B cell (primary cell): ENCODE results near the gene TLX2. TPM values are rescaled to one million over a fixed set of nuclear protein-coding genes. Genes with fewer than 3 reads are reported as not detected.

Source experiments
- ATAC-seq: fragments of 200-7000 bp; cut with Tn5 transposase; one replicate; pipeline ENCODE4 v1.10.0; 2021; ENCODE audit warnings: low read depth, mild to moderate bottlenecking, moderate number of reproducible peaks, moderate library complexity
- CTCF ChIA-PET: fragments of 350-600 bp; sonication (Branson Sonifier 250); formaldehyde crosslinking; loops from one replicate; lab custom pipeline; 2021; ENCODE audit warnings: antibody characterized with exemption, inconsistent platforms; lab: Charles Lee
- POLR2A ChIA-PET: fragments of 350-600 bp; sonication (Branson Sonifier 250); formaldehyde crosslinking; loops from one replicate; lab custom pipeline; 2021; ENCODE audit warnings: antibody characterized with exemption; lab: Charles Lee
- DNase-seq: peaks from one replicate; pipeline ENCODE4 v3.0.0; 2013
- H2AFZ ChIP-seq: 2 replicates; pipeline ENCODE4 v1.6.1; 2012; ENCODE audit warnings: mild to moderate bottlenecking, low read depth, low read length; ENCODE audit not compliant: insufficient read depth, poor library complexity, severe bottlenecking
- H3K27ac ChIP-seq, 2 donors: 1 replicate in 1 of 2; 2 replicates in 1 of 2; pipeline ENCODE4 v1.5.1; 2012 to 2013; ENCODE audit warnings: low read length in 2 of 2, mild to moderate bottlenecking in 2 of 2, moderate library complexity in 1 of 2
- H3K27me3 ChIP-seq, 4 experiments: fragments of 200-600 bp in 1 of 4; sonication (generic) in 1 of 4; replicated peaks in 1 of 4; 1 replicate in 2 of 4; 2 replicates in 2 of 4; pipeline versions ENCODE4 v1.6.1 to v1.7.0; 2013 to 2016; ENCODE audit warnings: low read length in 3 of 4, mild to moderate bottlenecking in 2 of 4, mixed read lengths in 1 of 4, moderate library complexity in 1 of 4; ENCODE audit not compliant: insufficient read depth in 4 of 4, control insufficient read depth in 3 of 4; ENCODE audit errors: control extremely low read depth in 1 of 4
- H3K36me3 ChIP-seq, 2 experiments: replicated peaks in 1 of 2; 1 replicate in 1 of 2; 2 replicates in 1 of 2; pipeline versions ENCODE4 v1.6.1 to v1.7.1; 2013; ENCODE audit warnings: low read length in 1 of 2; ENCODE audit not compliant: insufficient read depth in 2 of 2, control insufficient read depth in 1 of 2; ENCODE audit errors: control extremely low read depth in 1 of 2, extremely low read depth in 1 of 2
- H3K4me1 ChIP-seq, 2 donors: fragments of 200-600 bp in 1 of 2; sonication (generic) in 1 of 2; 1 replicate in 1 of 2; 2 replicates in 1 of 2; pipeline versions ENCODE4 v1.5.1 to v1.6.1; 2013 to 2017; ENCODE audit warnings: low read length in 2 of 2; ENCODE audit not compliant: control insufficient read depth in 2 of 2, insufficient read depth in 2 of 2
- H3K4me2 ChIP-seq: replicated peaks from 2 replicates; pipeline ENCODE3; 2012; ENCODE audit warnings: mild to moderate bottlenecking, low read depth, low read length; ENCODE audit not compliant: poor library complexity, severe bottlenecking
- H3K4me3 ChIP-seq, 5 experiments: fragments of 200-600 bp in 1 of 5; sonication (generic) in 1 of 5; 1 replicate in 3 of 5; 2 replicates in 2 of 5; pipeline versions ENCODE4 v1.5.1 to v1.7.0; 2011 to 2016; ENCODE audit warnings: low read length in 4 of 5, mild to moderate bottlenecking in 4 of 5, low read depth in 2 of 5, control low read depth in 1 of 5, moderate library complexity in 1 of 5; ENCODE audit not compliant: insufficient read depth in 1 of 5; ENCODE audit errors: control extremely low read depth in 1 of 5, extremely low read depth in 1 of 5
- H3K79me2 ChIP-seq: fragments of 200-600 bp; sonication (generic); one replicate; pipeline ENCODE4 v1.6.0; 2016; ENCODE audit warnings: low read length; ENCODE audit not compliant: control insufficient read depth, insufficient read depth
- H3K9ac ChIP-seq: fragments of 200-600 bp; sonication (generic); 2 replicates; pipeline ENCODE4 v1.6.1; 2017; ENCODE audit warnings: mild to moderate bottlenecking, low read length, moderate library complexity
- H3K9me3 ChIP-seq, 3 donors: one replicate each; pipeline versions ENCODE4 v1.6.1 to v1.7.1; 2013; ENCODE audit warnings: low read length in 2 of 3; ENCODE audit not compliant: control insufficient read depth in 2 of 3, insufficient read depth in 1 of 3; ENCODE audit errors: control extremely low read depth in 1 of 3
- H4K20me1 ChIP-seq: 2 replicates; pipeline ENCODE4 v1.6.0; 2012; ENCODE audit warnings: mild to moderate bottlenecking, low read length; ENCODE audit not compliant: insufficient read depth, control insufficient read depth, poor library complexity, severe bottlenecking
- H3K27ac Mint-ChIP-seq: one replicate; pipeline ENCODE4 v1.8.0; 2021; ENCODE audit warnings: mixed read lengths
- H3K27me3 Mint-ChIP-seq: one replicate; pipeline ENCODE4 v1.8.0; 2021; ENCODE audit warnings: mixed read lengths
- H3K4me1 Mint-ChIP-seq: one replicate; pipeline ENCODE4 v1.8.0; 2021; ENCODE audit warnings: mixed read lengths
- H3K4me3 Mint-ChIP-seq: one replicate; pipeline ENCODE4 v1.8.0; 2021; ENCODE audit warnings: mixed read lengths
- H3K9me3 Mint-ChIP-seq: one replicate; pipeline ENCODE4 v1.8.0; 2022; ENCODE audit warnings: mixed read lengths; ENCODE audit not compliant: insufficient read depth
- CTCF ChIP-seq: fragments of 200-600 bp; IDR thresholded peaks from one replicate; pipeline ENCODE4 v1.8.0; 2022; ENCODE audit warnings: antibody characterized with exemption, mild to moderate bottlenecking
- EZH2 ChIP-seq: IDR thresholded peaks from 2 replicates; pipeline ENCODE4 v1.6.1; 2012; ENCODE audit warnings: borderline replicate concordance, low read depth, mild to moderate bottlenecking, moderate library complexity, low read length; ENCODE audit not compliant: insufficient read depth, poor library complexity, severe bottlenecking
- WGBS: methylation state at CpG from one replicate; pipeline ENCODE4 v1.1.5; 2013; ENCODE audit warnings: missing lambda C conversion rate; ENCODE audit not compliant: insufficient coverage; 5-methylcytosine and 5-hydroxymethylcytosine counted together
- intact Hi-C: fragments of 100-400 bp; cut with micrococcal nuclease; formaldehyde crosslinking; loops from one replicate; pipeline ENCODE4 v1.10.0; 2022
- polyA plus RNA-seq: library from polyadenylated mRNA; depleted of rRNA; stranded (reverse); fragments of >200 nt; gene quantifications from 2 replicates; pipeline ENCODE4 v1.2.3, GENCODE V29; 2012
- total RNA-seq, 2 donors: library from RNA; stranded (reverse); fragments of 120-200 nt in 1 of 2; gene quantifications; 1 replicate in 1 of 2; 2 replicates in 1 of 2; pipeline versions ENCODE4 v1.2.3 to v1.2.4, GENCODE V29; 2013 to 2022

TLX2 gene
- total and polyA plus RNA-seq, 2 donors (not counting 1 experiment from before 2014, with no cell fraction given) = 0.06 TPM; not detected in 1

- intact Hi-C loops = no loop called here
- Histone ChIP-seq H3K27ac (no peak overlapping the region), H4K20me1 (no peaks in the 10 kb centered on the region), H2AFZ (no peak overlapping the region), H3K9me3 (peaks cover 0 to 19% (median 0%) of the 10 kb centered on the region in 3 donors), H3K4me1 (peaks cover 45 to 48% of the 10 kb centered on the region in 2 donors), H3K79me2 (peaks cover 8% of the 10 kb centered on the region), H3K36me3 (peaks cover 0 to 10% of the 10 kb centered on the region in 2 experiments), H3K27me3 (peaks cover 0 to 63% (median 23%) of the 10 kb centered on the region in 4 experiments), H3K4me3 (no peak overlapping the region), H3K4me2 (no peak overlapping the region), H3K9ac (no peak overlapping the region)
- ChIA-PET POLR2A (interaction anchor here (0.6 kb wide), 1 partner anchor 24 kb away, joined by 3 read pairs; no protein-coding TSS in a partner anchor), CTCF (interaction anchor here (0.8 to 8.1 kb wide), 7 partner anchors 9 to 83 kb away, joined by 3 to 111 read pairs (median 5); partner anchors contain the start of genes AUP1, CCDC142 and TTC31)
- no peak for ATAC-seq
- peak overlapping the region; percentile 86 for H3K4me3 Mint-ChIP-seq
- peaks cover 70% of the 10 kb centered on the region for H3K4me1 Mint-ChIP-seq
- no peak for DNase-seq
- peak overlapping the region; percentile 69 for H3K27ac Mint-ChIP-seq
- no peaks in the 10 kb centered on the region for H3K9me3 Mint-ChIP-seq
- WGBS = 100% methylated on average over 2 of the region's 3 CpGs
- H3K27me3 Mint-ChIP-seq = peaks cover 51% of the 10 kb centered on the region
- TF ChIP-seq EZH2 = no peak
- TF ChIP-seq CTCF = no peak
Measured at GRCh38 chr2:74504591-74504990, 9.7 kb upstream of the TLX2 start.
